ENCODE data around the gene SLC25A13. TPM values are rescaled to one million over a fixed set of nuclear protein-coding genes. Genes with fewer than 3 reads are reported as not detected.

SLC25A13 gene
- total RNA-seq, 1 experiment from 2014 or later, result 77.2 TPM

DNA sequence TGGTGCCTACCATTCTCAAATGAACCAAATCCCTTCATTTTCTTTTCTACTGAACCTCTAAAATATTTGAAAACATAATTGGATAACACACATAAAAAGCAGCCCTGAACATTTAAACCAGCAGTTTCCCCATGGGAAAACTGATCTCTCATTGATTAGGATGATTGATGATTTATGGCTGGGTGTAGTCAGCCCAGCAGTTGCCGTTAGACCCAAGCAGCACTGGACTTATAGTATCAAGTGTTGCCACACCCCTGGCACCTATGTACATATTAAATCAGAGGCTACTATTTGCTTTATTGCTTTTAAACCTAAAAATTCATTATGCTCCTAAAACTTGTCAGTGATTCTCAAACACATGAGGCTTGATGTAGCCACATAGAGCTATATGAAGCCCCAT is 20.2 kb upstream of the SLC25A13 start:
- Mint-ChIP-seq H3K9me3 (no peaks in the 10 kb centered on the region), H3K4me1 (no peaks in the 10 kb centered on the region), H3K4me3 (no peak overlapping the region), H3K27me3 (ENCODE audit: low read depth) (no peaks in the 10 kb centered on the region), H3K27ac (no peak overlapping the region), H3K36me3 (no peaks in the 10 kb centered on the region)
- CTCF ChIA-PET, result no interaction called here
- no peak for DNase-seq (ENCODE audit: low spot score)
- TF ChIP-seq, protein P1, sequence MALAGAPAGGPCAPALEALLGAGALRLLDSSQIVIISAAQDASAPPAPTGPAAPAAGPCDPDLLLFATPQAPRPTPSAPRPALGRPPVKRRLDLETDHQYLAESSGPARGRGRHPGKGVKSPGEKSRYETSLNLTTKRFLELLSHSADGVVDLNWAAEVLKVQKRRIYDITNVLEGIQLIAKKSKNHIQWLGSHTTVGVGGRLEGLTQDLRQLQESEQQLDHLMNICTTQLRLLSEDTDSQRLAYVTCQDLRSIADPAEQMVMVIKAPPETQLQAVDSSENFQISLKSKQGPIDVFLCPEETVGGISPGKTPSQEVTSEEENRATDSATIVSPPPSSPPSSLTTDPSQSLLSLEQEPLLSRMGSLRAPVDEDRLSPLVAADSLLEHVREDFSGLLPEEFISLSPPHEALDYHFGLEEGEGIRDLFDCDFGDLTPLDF (CRISPR knock-in tag; IDR thresholded peaks at IDR 0.05), result no peak
- TF ChIP-seq PRRX2 (CRISPR knock-in tag; IDR thresholded peaks at IDR 0.05) (no peak), JAZF1 (CRISPR knock-in tag; IDR thresholded peaks at IDR 0.05) (no peak), NFE2L1 (CRISPR knock-in tag; IDR thresholded peaks at IDR 0.05) (no peak), TEAD1 (CRISPR knock-in tag; IDR thresholded peaks at IDR 0.05) (no peak), TEAD4 (CRISPR knock-in tag; IDR thresholded peaks at IDR 0.05) (no peak), IRF2 (CRISPR knock-in tag; IDR thresholded peaks at IDR 0.05; ENCODE audit: borderline replicate concordance, low read depth) (no peak), FOXJ3 (CRISPR knock-in tag; IDR thresholded peaks at IDR 0.05; ENCODE audit: borderline replicate concordance) (no peak), ELF4 (CRISPR knock-in tag; IDR thresholded peaks at IDR 0.05; ENCODE audit: low read depth) (no peak), NR3C1 (CRISPR knock-in tag; conservative IDR thresholded peaks at IDR 0.05; ENCODE audit: low read depth) (no peak)
- TF ChIP-seq, protein P2, sequence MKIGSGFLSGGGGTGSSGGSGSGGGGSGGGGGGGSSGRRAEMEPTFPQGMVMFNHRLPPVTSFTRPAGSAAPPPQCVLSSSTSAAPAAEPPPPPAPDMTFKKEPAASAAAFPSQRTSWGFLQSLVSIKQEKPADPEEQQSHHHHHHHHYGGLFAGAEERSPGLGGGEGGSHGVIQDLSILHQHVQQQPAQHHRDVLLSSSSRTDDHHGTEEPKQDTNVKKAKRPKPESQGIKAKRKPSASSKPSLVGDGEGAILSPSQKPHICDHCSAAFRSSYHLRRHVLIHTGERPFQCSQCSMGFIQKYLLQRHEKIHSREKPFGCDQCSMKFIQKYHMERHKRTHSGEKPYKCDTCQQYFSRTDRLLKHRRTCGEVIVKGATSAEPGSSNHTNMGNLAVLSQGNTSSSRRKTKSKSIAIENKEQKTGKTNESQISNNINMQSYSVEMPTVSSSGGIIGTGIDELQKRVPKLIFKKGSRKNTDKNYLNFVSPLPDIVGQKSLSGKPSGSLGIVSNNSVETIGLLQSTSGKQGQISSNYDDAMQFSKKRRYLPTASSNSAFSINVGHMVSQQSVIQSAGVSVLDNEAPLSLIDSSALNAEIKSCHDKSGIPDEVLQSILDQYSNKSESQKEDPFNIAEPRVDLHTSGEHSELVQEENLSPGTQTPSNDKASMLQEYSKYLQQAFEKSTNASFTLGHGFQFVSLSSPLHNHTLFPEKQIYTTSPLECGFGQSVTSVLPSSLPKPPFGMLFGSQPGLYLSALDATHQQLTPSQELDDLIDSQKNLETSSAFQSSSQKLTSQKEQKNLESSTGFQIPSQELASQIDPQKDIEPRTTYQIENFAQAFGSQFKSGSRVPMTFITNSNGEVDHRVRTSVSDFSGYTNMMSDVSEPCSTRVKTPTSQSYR (CRISPR knock-in tag; IDR thresholded peaks at IDR 0.05), result no peak
- TF ChIP-seq, protein P3, sequence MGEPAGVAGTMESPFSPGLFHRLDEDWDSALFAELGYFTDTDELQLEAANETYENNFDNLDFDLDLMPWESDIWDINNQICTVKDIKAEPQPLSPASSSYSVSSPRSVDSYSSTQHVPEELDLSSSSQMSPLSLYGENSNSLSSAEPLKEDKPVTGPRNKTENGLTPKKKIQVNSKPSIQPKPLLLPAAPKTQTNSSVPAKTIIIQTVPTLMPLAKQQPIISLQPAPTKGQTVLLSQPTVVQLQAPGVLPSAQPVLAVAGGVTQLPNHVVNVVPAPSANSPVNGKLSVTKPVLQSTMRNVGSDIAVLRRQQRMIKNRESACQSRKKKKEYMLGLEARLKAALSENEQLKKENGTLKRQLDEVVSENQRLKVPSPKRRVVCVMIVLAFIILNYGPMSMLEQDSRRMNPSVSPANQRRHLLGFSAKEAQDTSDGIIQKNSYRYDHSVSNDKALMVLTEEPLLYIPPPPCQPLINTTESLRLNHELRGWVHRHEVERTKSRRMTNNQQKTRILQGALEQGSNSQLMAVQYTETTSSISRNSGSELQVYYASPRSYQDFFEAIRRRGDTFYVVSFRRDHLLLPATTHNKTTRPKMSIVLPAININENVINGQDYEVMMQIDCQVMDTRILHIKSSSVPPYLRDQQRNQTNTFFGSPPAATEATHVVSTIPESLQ (CRISPR knock-in tag; IDR thresholded peaks at IDR 0.05), result no peak
- TF ChIP-seq, protein P4, sequence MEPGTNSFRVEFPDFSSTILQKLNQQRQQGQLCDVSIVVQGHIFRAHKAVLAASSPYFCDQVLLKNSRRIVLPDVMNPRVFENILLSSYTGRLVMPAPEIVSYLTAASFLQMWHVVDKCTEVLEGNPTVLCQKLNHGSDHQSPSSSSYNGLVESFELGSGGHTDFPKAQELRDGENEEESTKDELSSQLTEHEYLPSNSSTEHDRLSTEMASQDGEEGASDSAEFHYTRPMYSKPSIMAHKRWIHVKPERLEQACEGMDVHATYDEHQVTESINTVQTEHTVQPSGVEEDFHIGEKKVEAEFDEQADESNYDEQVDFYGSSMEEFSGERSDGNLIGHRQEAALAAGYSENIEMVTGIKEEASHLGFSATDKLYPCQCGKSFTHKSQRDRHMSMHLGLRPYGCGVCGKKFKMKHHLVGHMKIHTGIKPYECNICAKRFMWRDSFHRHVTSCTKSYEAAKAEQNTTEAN (CRISPR knock-in tag; IDR thresholded peaks at IDR 0.05), result no peak
- TF ChIP-seq, protein P5, sequence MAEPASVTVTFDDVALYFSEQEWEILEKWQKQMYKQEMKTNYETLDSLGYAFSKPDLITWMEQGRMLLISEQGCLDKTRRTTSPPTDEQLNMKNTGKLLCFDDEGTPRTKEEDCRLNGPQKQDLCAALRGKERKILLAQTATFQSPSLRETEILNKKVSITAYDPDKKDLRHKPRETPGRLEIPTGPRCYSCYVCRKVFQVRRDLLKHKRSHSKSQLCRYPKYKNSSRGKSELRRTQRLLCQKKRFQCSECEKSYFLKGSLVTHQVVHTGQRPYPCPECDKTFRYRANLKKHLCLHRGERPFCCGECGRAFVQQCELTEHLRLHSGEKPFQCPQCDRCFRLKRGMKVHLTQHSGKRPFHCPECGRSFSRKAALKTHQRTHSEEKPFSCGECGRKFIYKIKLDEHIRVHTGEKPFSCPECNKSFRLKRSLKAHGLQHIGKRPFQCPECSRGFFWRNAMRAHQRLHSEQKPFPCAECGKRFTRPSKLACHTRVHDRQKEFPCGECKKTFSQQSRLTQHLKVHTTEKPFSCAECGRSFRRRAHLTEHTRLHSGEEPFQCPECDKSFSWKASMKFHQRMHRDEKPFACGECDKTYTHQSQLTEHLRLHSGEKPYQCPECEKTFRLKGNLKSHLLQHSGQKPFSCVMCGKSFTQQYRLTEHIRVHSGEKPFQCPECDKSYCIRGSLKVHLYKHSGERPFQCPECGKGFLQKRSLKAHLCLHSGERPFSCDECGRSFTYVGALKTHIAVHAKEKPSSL (CRISPR knock-in tag; conservative IDR thresholded peaks at IDR 0.05), result no peak
- POLR2A ChIA-PET, result no interaction called here
- ATAC-seq, result no peak

DNA sequence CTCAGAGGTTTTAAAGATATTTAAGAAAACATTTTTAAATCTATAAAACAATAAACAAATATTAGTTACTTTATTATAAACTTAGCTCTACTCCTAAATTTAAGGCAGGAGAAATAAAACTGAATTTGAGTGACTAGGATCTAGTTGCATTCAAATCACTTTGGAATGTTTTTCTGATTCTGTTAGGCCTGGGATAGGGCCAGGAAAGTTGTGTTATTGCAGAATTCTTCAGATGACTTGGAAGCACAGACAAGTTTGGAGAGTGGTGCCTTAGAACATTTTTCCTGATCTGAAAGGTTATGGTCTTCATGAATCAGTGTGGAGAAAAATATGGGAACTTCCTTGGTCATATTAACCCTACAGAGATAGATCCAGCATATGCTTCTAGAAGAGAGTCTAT is 15.6 kb upstream of the SLC25A13 start:
- H3K4me3 Mint-ChIP-seq, result no peak overlapping the region
- H3K4me1 Mint-ChIP-seq, result no peaks in the 10 kb centered on the region
- DNase-seq (ENCODE audit: low spot score) (no peak), ATAC-seq (no peak)
- H3K36me3 Mint-ChIP-seq, result no peaks in the 10 kb centered on the region
- ChIA-PET CTCF (no interaction called here), POLR2A (no interaction called here)
- peaks cover 4% of the 10 kb centered on the region for H3K9me3 Mint-ChIP-seq
- H3K27me3 Mint-ChIP-seq (ENCODE audit: low read depth), result peaks cover 3% of the 10 kb centered on the region; the same call in 1 of the 2 replicates
- TF ChIP-seq ZNF232 (CRISPR knock-in tag; IDR thresholded peaks at IDR 0.05) (no peak), TEAD1 (CRISPR knock-in tag; IDR thresholded peaks at IDR 0.05) (no peak), MYBL2 (CRISPR knock-in tag; IDR thresholded peaks at IDR 0.05) (no peak), SP1 (CRISPR knock-in tag; conservative IDR thresholded peaks at IDR 0.05) (no peak), ESRRA (CRISPR knock-in tag; IDR thresholded peaks at IDR 0.05; ENCODE audit: borderline replicate concordance) (no peak), ATF1 (CRISPR knock-in tag; IDR thresholded peaks at IDR 0.05) (no peak), JUN (CRISPR knock-in tag; IDR thresholded peaks at IDR 0.05) (no peak), FOXP1 (CRISPR knock-in tag; IDR thresholded peaks at IDR 0.05; ENCODE audit: borderline replicate concordance) (no peak)
- TF ChIP-seq, protein P6, sequence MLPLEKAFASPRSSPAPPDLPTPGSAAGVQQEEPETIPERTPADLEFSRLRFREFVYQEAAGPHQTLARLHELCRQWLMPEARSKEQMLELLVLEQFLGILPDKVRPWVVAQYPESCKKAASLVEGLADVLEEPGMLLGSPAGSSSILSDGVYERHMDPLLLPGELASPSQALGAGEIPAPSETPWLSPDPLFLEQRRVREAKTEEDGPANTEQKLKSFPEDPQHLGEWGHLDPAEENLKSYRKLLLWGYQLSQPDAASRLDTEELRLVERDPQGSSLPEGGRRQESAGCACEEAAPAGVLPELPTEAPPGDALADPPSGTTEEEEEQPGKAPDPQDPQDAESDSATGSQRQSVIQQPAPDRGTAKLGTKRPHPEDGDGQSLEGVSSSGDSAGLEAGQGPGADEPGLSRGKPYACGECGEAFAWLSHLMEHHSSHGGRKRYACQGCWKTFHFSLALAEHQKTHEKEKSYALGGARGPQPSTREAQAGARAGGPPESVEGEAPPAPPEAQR (CRISPR knock-in tag; IDR thresholded peaks at IDR 0.05), result no peak
- TF ChIP-seq, protein P7, sequence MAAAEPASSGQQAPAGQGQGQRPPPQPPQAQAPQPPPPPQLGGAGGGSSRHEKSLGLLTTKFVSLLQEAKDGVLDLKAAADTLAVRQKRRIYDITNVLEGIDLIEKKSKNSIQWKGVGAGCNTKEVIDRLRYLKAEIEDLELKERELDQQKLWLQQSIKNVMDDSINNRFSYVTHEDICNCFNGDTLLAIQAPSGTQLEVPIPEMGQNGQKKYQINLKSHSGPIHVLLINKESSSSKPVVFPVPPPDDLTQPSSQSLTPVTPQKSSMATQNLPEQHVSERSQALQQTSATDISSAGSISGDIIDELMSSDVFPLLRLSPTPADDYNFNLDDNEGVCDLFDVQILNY (CRISPR knock-in tag; IDR thresholded peaks at IDR 0.05), result no peak
- TF ChIP-seq, protein P4 (CRISPR knock-in tag; IDR thresholded peaks at IDR 0.05), result no peak
- no peak overlapping the region for H3K27ac Mint-ChIP-seq
